HFF-Myc (cell line): ENCODE measurements around the gene TMEM94.
"Not testable (repeated sequence)": the region's sequence is repeated elsewhere in the genome, so short reads cannot be mapped to it uniquely, and the experiment has no call there.

Experiments used
- DNase-seq: peaks from one replicate; pipeline ENCODE4 v3.0.0-alpha.2; 2011; ENCODE audit warnings: low read depth; ENCODE audit errors: extremely low read depth
- H3K4me3 ChIP-seq: replicated peaks from 2 replicates; pipeline ENCODE4 v1.5.1; 2011; ENCODE audit warnings: low read depth, mild to moderate bottlenecking, control low read depth, low read length
- CTCF ChIP-seq: IDR thresholded peaks from 2 replicates; pipeline ENCODE4 v1.5.1; 2012; ENCODE audit warnings: mild to moderate bottlenecking, low read depth, low read length, control low read depth; ENCODE audit errors: missing control alignments

The TMEM94 gene

DNA sequence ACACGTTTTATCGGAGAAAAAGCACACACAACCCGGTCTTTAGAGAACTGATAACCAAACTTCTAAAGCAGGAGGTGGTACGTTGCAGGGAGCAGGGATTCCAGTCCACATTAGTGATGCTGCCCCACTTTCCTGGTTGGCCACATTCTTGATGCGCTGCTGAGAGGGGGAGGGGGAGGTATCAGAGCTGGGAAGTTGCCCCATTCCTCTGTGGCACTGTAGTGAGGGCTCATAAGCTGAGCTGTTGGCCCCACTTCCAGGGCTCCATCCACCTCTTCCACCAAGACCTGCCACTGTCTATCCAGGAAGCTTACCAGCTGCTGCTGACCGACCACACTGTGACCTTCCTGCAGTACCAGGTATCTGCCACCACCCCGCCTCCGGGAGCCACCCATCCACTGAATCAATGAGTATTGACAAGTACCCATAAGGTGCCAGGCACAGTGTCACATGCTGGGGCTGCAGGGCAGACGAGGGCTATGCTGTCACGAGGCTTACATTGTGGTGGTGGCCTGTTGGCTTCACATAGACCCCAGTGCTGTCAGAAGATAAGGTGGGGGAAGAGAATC lies 60.9 kb downstream of the TMEM94 start:
- TF ChIP-seq CTCF = no peak
- H3K4me3 ChIP-seq = peak overlapping the region; percentile 79
- no peak for DNase-seq

GRCh38 chr17:75518201-75518600 lies 61.8 kb downstream of the TMEM94 start:
- TF ChIP-seq CTCF = no peak
- no peak for DNase-seq
- no peak overlapping the region for H3K4me3 ChIP-seq

DNA sequence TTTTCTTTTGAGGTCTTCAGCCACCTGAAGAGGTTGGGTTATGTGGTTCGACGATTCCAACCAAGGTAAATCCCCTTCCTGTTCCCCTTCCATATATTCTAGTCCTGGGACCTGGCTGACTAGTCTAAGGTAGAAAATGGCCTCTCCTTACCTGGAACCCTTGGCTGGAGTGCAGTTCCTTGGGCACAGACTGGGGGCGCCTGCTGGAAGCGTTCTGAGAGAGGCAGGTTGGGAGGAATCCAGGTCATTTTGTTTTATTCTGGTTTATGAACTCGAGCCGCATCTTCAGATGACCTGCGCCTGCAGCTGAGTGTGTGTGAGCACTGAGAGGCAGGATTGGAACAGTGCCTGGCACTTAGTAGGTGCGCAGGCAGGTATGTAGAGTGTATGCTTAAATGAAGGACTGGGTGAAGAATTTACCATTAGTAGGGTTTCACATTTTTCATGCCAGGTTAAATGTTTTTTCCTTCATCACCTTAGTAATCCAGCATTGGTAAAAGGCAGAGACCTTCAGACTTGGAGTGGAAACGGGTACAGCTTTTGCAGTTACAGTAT lies 62.6 kb downstream of the TMEM94 start:
- H3K4me3 ChIP-seq = no peak overlapping the region
- no peak for TF ChIP-seq CTCF
- DNase-seq = no peak

GRCh38 chr17:75520413-75520812 lies 64.0 kb downstream of the TMEM94 start:
- DNase-seq, H3K4me3 ChIP-seq: not testable (repeated sequence)

GRCh38 chr17:75521290-75521689 lies 64.9 kb downstream of the TMEM94 start:
- no peak for TF ChIP-seq CTCF
- DNase-seq = no peak
- no peak overlapping the region for H3K4me3 ChIP-seq

DNA sequence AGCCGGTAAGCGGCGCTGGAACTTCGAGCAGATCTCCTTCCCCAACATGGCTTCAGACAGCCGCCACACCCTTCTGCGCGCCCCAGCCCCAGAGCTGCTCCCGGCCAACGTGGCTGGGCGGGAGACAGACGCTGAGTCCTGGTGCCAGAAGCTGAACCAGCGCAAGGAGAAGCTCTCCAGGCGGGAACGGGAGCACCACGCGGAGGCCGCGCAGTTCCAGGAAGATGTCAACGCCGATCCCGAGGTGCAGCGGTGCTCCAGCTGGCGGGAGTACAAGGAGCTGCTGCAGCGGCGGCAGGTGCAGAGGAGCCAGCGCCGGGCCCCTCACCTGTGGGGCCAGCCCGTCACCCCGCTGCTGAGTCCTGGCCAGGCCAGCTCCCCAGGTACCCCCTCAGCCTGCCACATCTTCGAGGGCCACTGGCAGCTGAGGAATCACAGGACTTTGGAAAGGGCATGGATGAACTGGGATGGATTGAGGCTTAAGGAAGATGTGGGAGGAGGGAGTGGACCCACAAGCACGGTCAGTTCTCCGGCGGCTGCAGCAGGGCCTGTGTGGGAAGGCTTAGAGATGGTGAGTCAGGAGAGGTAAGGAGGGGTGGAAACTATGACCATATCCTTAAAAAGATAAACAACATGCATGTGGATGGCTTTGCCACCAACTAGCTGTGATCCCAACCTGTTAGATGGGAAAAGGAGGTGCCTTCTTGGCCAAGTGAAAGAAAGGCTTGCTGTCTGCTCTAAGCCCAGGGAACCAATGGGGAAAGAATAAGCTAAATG lies 65.7 kb downstream of the TMEM94 start:
- DNase-seq = no peak
- TF ChIP-seq CTCF = no peak
- H3K4me3 ChIP-seq = no peak overlapping the region

GRCh38 chr17:75523647-75524046 lies 67.2 kb downstream of the TMEM94 start:
- no peak for DNase-seq
- H3K4me3 ChIP-seq = no peak overlapping the region
- no peak for TF ChIP-seq CTCF
